ENCODE measurements around the gene AFMID. TPM values are rescaled to one million over a fixed set of nuclear protein-coding genes. Genes with fewer than 3 reads are reported as not detected.

The AFMID gene
- total and polyA plus RNA-seq, 2 donors (not counting 3 experiments of a cell fraction or from before 2014, with no cell fraction given) = 33.5 to 42.9 TPM

DNA sequence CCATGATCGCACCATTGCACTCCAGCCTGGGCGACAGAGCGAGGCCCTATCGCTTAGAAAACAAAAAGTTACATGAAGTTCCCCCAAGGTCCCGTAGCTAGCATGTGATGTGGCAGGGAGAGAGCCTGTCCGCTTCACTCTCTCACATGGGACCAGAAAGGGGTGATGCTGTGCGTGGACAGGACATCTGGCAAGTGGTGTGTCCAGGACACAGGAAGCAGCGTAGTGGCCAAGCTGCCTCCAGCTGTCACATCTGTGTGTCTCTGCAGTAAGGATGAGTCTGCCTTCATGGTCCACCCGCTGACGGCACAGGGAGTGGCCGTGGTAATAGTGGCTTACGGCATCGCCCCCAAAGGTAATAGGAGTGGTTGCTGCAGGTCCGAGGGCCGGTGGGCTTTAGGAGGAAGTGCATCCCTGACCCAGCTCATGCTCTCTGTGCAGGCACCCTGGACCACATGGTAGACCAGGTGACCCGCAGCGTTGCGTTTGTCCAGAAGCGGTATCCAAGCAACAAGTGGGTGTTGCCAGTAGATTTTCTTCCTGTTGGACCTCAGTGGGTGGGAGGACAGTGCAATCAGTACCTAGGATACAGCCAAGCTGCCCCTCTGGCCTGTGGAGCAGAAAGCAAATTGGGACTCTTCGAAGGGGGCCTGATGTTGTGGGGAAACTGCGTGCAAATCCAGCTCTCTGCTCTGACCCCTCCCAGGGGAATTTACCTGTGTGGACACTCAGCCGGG is 17.4 kb downstream of the AFMID start:
- POLR2A ChIA-PET = no interaction called here
- intact Hi-C loops (cut with micrococcal nuclease) = no loop called here

More for the DNA sequence above, 17.4 kb downstream of the AFMID start:
- Histone ChIP-seq H2AFZ (ENCODE audit: low read depth, low read length) (no peak overlapping the region), H4K20me1 (replicated peaks; ENCODE audit: control insufficient read depth, extremely low read depth, insufficient read depth, low read length) (no peaks in the 10 kb centered on the region), H3K9ac (replicated peaks; ENCODE audit: extremely low read depth, insufficient read depth, low read length) (no peak overlapping the region), H3K79me2 (ENCODE audit: control insufficient read depth, insufficient read depth, low read length) (no peaks in the 10 kb centered on the region), H3K9me3 (replicated peaks; ENCODE audit: control insufficient read depth, insufficient read depth, low read length) (no peaks in the 10 kb centered on the region), H3K36me3 (ENCODE audit: control insufficient read depth in 2 of 2, extremely low read depth in 1 of 2, insufficient read depth in 2 of 2, low read length in 2 of 2) (peaks cover 0 to 12% of the 10 kb centered on the region in 2 experiments), H3K4me2 (ENCODE audit: insufficient read depth, low read length) (no peak overlapping the region), H3K4me3 (replicated peaks in 1 of 3; ENCODE audit: insufficient read depth in 1 of 3, low read depth in 1 of 3, low read length in 3 of 3) (no peak overlapping the region), H3K9me1 (replicated peaks; ENCODE audit: control insufficient read depth, extremely low read depth, insufficient read depth, low read length) (no peaks in the 10 kb centered on the region), H3K27ac (ENCODE audit: insufficient read depth, low read depth, low read length) (no peak overlapping the region), H3K27me3 (ENCODE audit: control insufficient read depth in 2 of 2, insufficient read depth in 2 of 2, low read length in 2 of 2) (no peaks in the 10 kb centered on the region), H3K4me1 (ENCODE audit: control insufficient read depth, extremely low read depth, insufficient read depth, low read length) (no peaks in the 10 kb centered on the region)
- CTCF ChIA-PET = interaction anchor here (1.7 kb wide), 1 partner anchor 28 kb away, joined by 4 read pairs; no protein-coding TSS in a partner anchor
- DNase-seq (ENCODE audit: low read depth, low spot score) (no peak), FAIRE-seq (no peak)
- TF ChIP-seq, protein P1, sequence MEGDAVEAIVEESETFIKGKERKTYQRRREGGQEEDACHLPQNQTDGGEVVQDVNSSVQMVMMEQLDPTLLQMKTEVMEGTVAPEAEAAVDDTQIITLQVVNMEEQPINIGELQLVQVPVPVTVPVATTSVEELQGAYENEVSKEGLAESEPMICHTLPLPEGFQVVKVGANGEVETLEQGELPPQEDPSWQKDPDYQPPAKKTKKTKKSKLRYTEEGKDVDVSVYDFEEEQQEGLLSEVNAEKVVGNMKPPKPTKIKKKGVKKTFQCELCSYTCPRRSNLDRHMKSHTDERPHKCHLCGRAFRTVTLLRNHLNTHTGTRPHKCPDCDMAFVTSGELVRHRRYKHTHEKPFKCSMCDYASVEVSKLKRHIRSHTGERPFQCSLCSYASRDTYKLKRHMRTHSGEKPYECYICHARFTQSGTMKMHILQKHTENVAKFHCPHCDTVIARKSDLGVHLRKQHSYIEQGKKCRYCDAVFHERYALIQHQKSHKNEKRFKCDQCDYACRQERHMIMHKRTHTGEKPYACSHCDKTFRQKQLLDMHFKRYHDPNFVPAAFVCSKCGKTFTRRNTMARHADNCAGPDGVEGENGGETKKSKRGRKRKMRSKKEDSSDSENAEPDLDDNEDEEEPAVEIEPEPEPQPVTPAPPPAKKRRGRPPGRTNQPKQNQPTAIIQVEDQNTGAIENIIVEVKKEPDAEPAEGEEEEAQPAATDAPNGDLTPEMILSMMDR (IDR thresholded peaks at IDR 0.05; ENCODE audit: extremely low read depth in 1 of 2, insufficient read depth in 1 of 2, low read depth in 1 of 2, low read length in 2 of 2) = no peak
- TF ChIP-seq POLR2A (IDR thresholded peaks at IDR 0.05; ENCODE audit: low read depth, low read length) (no peak), GATA2 (IDR thresholded peaks at IDR 0.05; ENCODE audit: insufficient read depth, insufficient read length, low read depth, low read length) (no peak), JUN (IDR thresholded peaks at IDR 0.05; ENCODE audit: borderline replicate concordance, insufficient read depth, insufficient read length, low read depth) (no peak), MYC (IDR thresholded peaks at IDR 0.05; ENCODE audit: low read depth, low read length) (no peak), POLR2AphosphoS5 (IDR thresholded peaks at IDR 0.05; ENCODE audit: insufficient read depth, low read depth, low read length) (no peak), EZH2 (IDR thresholded peaks at IDR 0.05; ENCODE audit: borderline replicate concordance, low read depth, low read length, severe bottlenecking) (no peak), FOS (IDR thresholded peaks at IDR 0.05; ENCODE audit: borderline replicate concordance, insufficient read depth, low read length) (no peak)
- TF ChIP-seq, protein P2, sequence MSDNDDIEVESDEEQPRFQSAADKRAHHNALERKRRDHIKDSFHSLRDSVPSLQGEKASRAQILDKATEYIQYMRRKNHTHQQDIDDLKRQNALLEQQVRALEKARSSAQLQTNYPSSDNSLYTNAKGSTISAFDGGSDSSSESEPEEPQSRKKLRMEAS (IDR thresholded peaks at IDR 0.05; ENCODE audit: insufficient read depth, insufficient read length) = no peak
- dilution Hi-C loops (cut with MboI; ENCODE audit: extremely low pct_ligation_motif_present, low sequenced_read_pairs) = no loop called here
- no TSS peak for BruUV-seq (replicated peaks)
